Heart left ventricle (tissue), 16 donors: ENCODE results near the gene MMAA. TPM values are rescaled to one million over a fixed set of nuclear protein-coding genes. Genes with fewer than 3 reads are reported as not detected.

Experiments
- ATAC-seq, 4 donors: fragments of 200-7000 bp; cut with Tn5 transposase; one replicate each; pipeline ENCODE4 v1.9.1; 2020 to 2022; ENCODE audit warnings: moderate library complexity in 4 of 4, mild to moderate bottlenecking in 3 of 4, moderate number of reproducible peaks in 1 of 4
- DNase-seq, 5 donors: peaks; one replicate each; pipeline ENCODE4 v3.0.0-alpha.2; 2020
- H3K27ac ChIP-seq, 12 donors: fragments of 200-600 bp; sonication (generic) in 4 of 12; one replicate each; pipeline versions ENCODE4 v1.5.0 to v1.8.0; 2016 to 2022; ENCODE audit warnings: mild to moderate bottlenecking in 2 of 12
- H3K27me3 ChIP-seq, 9 donors: fragments of 200-600 bp; sonication (generic) in 2 of 9; one replicate each; pipeline versions ENCODE4 v1.5.1 to v1.8.0; 2016 to 2022; ENCODE audit warnings: mild to moderate bottlenecking in 3 of 9
- H3K36me3 ChIP-seq, 9 donors: fragments of 200-600 bp; sonication (generic) in 2 of 9; one replicate each; pipeline versions ENCODE4 v1.5.0 to v1.8.0; 2018 to 2022; ENCODE audit warnings: mild to moderate bottlenecking in 2 of 9
- H3K4me1 ChIP-seq, 12 donors: fragments of 200-600 bp; sonication (generic) in 4 of 12; one replicate each; pipeline versions ENCODE4 v1.5.0 to v1.8.0; 2016 to 2022; ENCODE audit warnings: mild to moderate bottlenecking in 3 of 12
- H3K4me3 ChIP-seq, 12 donors: fragments of 200-600 bp; sonication (generic) in 4 of 12; one replicate each; pipeline versions ENCODE4 v1.5.0 to v1.8.0; 2017 to 2022; ENCODE audit warnings: mild to moderate bottlenecking in 9 of 12, moderate library complexity in 4 of 12
- H3K9me3 ChIP-seq, 12 donors: fragments of 200-600 bp; sonication (generic) in 4 of 12; one replicate each; pipeline versions ENCODE4 v1.5.0 to v1.8.0; 2016 to 2022; ENCODE audit warnings: mild to moderate bottlenecking in 1 of 12
- POLR2A ChIP-seq, 2 donors: fragments of 450-650 bp; IDR thresholded peaks; one replicate each; pipeline ENCODE4 v1.6.1; 2017; ENCODE audit warnings: antibody characterized with exemption in 2 of 2, mild to moderate bottlenecking in 2 of 2, moderate library complexity in 2 of 2
- WGBS, 4 donors: extraction: QIAGEN DNeasy Blood & Tissue Kit in 2 of 4; methylation state at CpG; one replicate each; pipeline versions ENCODE4 v1.1.5 to v1.1.7; 2013 to 2018; 5-methylcytosine and 5-hydroxymethylcytosine counted together
- intact Hi-C, 10 donors: fragments of 100-400 bp; cut with DNase I; formaldehyde crosslinking; loops; one replicate each; pipeline versions ENCODE4 v1.11.1 to v1.14.2; 2022
- polyA plus RNA-seq, 2 donors: library from polyadenylated mRNA; stranded (reverse); fragments of 200-250 nt; gene quantifications; one replicate each; pipeline ENCODE4 v1.2.3, GENCODE V29; 2013
- total RNA-seq, 9 donors: library from RNA; depleted of rRNA in 2 of 9; stranded (reverse); fragments of >200 nt in 2 of 9; fragmentation: NEBNext Ultra II Directional in 3 of 9; extraction: Animal tissue kit (Norgen Biotek cat#: 25700) in 3 of 9; gene quantifications; one replicate each; pipeline versions ENCODE4 v1.1.0 to v1.2.4, GENCODE V29; 2016 to 2023
- TF ChIP-seq, protein P1 (sequence below), 12 donors: fragments of 200-600 bp; sonication (generic) in 4 of 12; IDR thresholded peaks; one replicate each; pipeline versions ENCODE4 v1.5.0 to v1.8.0; 2018 to 2022; ENCODE audit warnings: antibody characterized with exemption in 12 of 12, mild to moderate bottlenecking in 5 of 12
- donor health status: ischemic (EF 13 %, LVEDD 7.1; RV severe dilation, severe dysfunction).
- donor health status: healthy with polysubstance abuse.
- donor health status: DM: no; HTN: yes; CAD: no.
- donor health status: DM: no; HTN: no; CAD: no.
- donor health status: ischemic (EF 25% LVEDD 6.9; RV normal size, moderate dysfunction).
- donor health status: ischemic (EF 25% LVEDD 5.7; RV mildly dilated, moderate dysfunction).
- donor health status: healthy.
- donor health status: DM: yes; HTN: yes; CAD: no.
- donor health status: ischemic (EF 35%, LVEDD 5.7; RV mildly dilated, moderate dysfunction).
- donor health status: nonischemic (EF 11% LVEDD 7.7; RV severe dilation, severe dysfunction).
- donor health status: DM: yes; HTN: yes; CAD: no.
- donor health status: PGD.
- donor health status: ischemic (EF 29% LVEDD 5.4; RV normal size, mild dysfunction).
- donor health status: nonischemic (EF 23%, LVEDD 6.1; RV moderate dilation, normal function).

Gene MMAA
- total and polyA plus RNA-seq, 11 donors = 3.3 to 12.6 (median 7.7) TPM

DNA sequence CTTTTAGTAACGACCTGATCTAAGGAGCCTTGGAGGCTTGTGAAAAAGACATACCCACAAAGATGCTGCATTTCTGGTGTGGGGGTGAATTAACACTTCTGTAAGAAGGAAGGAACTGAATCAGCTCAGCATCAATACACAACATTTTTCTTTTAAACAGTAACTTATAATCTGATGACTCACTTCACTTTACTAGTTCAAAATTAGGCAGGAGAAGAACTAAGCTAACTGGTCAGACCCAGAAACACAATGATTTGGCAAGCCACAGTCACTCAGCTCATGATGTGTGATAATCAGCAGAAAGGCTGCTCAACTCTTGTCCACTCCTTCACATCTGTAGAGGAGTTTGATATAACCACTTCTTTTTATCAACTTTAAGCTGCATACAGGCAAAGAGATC, 4.6 kb downstream of the MMAA start:
- H3K27ac ChIP-seq = peak overlapping the region in 1 of 12 donors; percentile 22
- intact Hi-C loops = loop anchor here in 6 of 10 donors (5.0 to 10.0 kb wide), 5 partner anchors 61 to 313 kb away; partner anchors contain the start of genes C4orf51 (in 1 of the 6) and ZNF827 (in 1 of the 6)
- H3K27me3 ChIP-seq = no peaks in the 10 kb centered on the region
- H3K36me3 ChIP-seq = no peaks in the 10 kb centered on the region
- DNase-seq (no peak), ATAC-seq (no peak)
- 89 to 94% (median 90%) methylated on average over 1 of the region's 1 CpG for WGBS, 4 donors
- peaks cover 0 to 27% (median 5%) of the 10 kb centered on the region in 12 donors for H3K4me1 ChIP-seq
- H3K4me3 ChIP-seq = no peak overlapping the region
- TF ChIP-seq, protein P1, sequence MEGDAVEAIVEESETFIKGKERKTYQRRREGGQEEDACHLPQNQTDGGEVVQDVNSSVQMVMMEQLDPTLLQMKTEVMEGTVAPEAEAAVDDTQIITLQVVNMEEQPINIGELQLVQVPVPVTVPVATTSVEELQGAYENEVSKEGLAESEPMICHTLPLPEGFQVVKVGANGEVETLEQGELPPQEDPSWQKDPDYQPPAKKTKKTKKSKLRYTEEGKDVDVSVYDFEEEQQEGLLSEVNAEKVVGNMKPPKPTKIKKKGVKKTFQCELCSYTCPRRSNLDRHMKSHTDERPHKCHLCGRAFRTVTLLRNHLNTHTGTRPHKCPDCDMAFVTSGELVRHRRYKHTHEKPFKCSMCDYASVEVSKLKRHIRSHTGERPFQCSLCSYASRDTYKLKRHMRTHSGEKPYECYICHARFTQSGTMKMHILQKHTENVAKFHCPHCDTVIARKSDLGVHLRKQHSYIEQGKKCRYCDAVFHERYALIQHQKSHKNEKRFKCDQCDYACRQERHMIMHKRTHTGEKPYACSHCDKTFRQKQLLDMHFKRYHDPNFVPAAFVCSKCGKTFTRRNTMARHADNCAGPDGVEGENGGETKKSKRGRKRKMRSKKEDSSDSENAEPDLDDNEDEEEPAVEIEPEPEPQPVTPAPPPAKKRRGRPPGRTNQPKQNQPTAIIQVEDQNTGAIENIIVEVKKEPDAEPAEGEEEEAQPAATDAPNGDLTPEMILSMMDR (IDR thresholded peaks at IDR 0.05) = no peak
- TF ChIP-seq POLR2A (IDR thresholded peaks at IDR 0.05) = no peak
- H3K9me3 ChIP-seq = no peaks in the 10 kb centered on the region

DNA sequence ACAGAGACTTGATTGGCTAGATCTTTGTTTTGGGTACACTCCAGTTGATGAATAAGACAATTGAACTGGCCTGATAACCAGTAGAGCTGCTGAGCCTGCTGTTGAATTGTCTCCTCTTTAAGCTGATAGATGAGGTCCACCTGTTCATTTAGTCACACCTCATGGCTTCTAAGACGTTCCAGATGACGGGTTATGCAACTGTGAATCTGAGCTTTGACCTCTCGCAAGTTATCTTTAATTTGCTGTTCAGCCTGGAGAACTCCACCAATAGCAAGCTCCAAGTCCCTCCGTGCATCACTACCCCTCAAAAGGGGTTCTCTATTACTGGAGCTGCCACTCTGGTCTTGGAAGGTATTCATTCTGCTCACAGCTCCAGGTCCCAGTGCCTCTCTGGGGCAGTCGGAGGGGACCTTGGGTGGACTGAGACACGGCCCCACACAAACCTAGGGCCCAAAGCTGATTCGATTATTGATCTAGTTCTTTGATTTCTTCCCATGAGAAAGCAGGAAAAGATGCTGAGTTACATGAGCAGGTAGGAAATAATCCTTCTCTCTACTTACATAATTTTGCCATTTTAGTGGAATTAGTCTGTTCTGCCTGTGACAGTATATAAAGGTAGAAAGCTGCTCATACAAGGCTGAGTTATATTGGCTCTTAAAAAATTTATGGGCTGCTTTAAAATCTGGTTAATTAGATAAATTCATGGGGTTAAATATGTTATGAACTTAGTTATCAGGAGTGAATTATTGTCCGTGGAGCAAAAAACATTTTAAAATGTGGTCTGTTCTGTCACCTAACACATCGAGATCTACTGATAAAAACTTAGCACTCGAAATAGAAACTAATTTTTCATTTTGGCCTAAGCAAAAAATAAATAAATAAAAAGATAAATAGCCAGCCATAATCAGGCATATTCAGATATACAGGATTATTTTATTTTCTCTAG, 6.8 kb downstream of the MMAA start:
- H3K36me3 ChIP-seq = no peaks in the 10 kb centered on the region
- WGBS, 4 donors = 88 to 93% (median 92%) methylated on average over 10 of the region's 10 CpGs
- H3K4me3 ChIP-seq = no peak overlapping the region
- no peak for TF ChIP-seq POLR2A (IDR thresholded peaks at IDR 0.05)
- TF ChIP-seq, protein P1 (IDR thresholded peaks at IDR 0.05) = no peak
- DNase-seq (no peak), ATAC-seq (no peak)
- H3K27me3 ChIP-seq = no peaks in the 10 kb centered on the region
- no peak overlapping the region for H3K27ac ChIP-seq
- intact Hi-C loops = loop anchor here in 4 of 10 donors (10.0 kb wide), 3 partner anchors 59 to 179 kb away; partner anchors contain the start of gene C4orf51 (in 1 of the 4)
- peaks cover 0 to 14% (median 0%) of the 10 kb centered on the region in 12 donors for H3K4me1 ChIP-seq
- no peaks in the 10 kb centered on the region for H3K9me3 ChIP-seq

DNA sequence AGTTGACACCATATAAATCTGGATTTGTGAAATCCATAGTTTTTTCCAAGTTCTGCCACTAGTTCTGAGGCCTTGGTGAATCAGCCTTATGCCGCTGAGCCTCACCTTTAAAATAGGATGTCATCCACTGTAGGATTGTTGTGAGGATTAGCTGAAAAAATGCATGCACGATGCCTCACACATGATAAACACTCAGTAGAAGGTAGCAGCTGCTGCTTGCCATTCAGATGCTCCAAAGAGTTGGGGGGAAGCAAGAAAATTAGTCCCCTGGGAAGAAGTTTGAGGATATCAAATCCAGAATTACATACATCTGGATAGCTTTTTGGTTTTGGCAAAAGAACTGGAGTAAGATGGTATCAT, 7.4 kb downstream of the MMAA start:
- H3K4me3 ChIP-seq = no peak overlapping the region
- DNase-seq (no peak), ATAC-seq (no peak)
- 72 to 83% (median 78%) methylated on average over 2 of the region's 2 CpGs for WGBS, 4 donors
- no peak overlapping the region for H3K27ac ChIP-seq
- H3K4me1 ChIP-seq = peaks cover 0 to 9% (median 0%) of the 10 kb centered on the region in 12 donors
- H3K27me3 ChIP-seq = no peaks in the 10 kb centered on the region
- intact Hi-C loops = loop anchor here in 4 of 10 donors (10.0 kb wide), 3 partner anchors 58 to 178 kb away; partner anchors contain the start of gene C4orf51 (in 1 of the 4)
- no peaks in the 10 kb centered on the region for H3K36me3 ChIP-seq
- H3K9me3 ChIP-seq = no peaks in the 10 kb centered on the region
- TF ChIP-seq, protein P1 (IDR thresholded peaks at IDR 0.05) = no peak
- no peak for TF ChIP-seq POLR2A (IDR thresholded peaks at IDR 0.05)

DNA sequence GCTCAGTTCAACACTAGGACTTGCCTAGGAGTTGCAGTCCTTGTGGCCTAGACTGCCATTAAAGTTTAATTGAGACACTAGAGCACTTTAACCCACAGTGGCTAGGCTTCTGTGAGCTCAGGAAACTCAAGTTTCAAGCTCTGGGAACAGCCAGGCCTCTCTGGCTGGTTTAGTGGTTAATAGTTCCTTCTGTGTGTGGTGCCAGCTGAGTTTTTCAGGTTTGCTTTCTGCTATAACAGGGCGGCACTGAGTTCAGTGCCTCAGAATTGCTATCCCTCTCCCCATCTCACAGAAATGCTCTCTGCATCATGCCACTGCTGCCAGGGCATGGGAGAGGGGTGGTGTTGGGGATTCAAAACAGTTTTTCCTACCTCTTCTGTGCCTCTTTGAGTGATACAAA, 15.9 kb downstream of the MMAA start:
- Histone ChIP-seq H3K9me3 (peaks cover 0 to 2% (median 0%) of the 10 kb centered on the region in 12 donors), H3K36me3 (peaks cover 0 to 15% (median 7%) of the 10 kb centered on the region in 9 donors), H3K4me3 (no peak overlapping the region), H3K4me1 (peaks cover 0 to 7% (median 3%) of the 10 kb centered on the region in 12 donors), H3K27me3 (no peaks in the 10 kb centered on the region), H3K27ac (no peak overlapping the region)
- 75 to 100% (median 94%) methylated on average over 1 of the region's 1 CpG for WGBS, 4 donors
- ATAC-seq (no peak), DNase-seq (no peak)
- TF ChIP-seq, protein P1 (IDR thresholded peaks at IDR 0.05) = no peak
- no peak for TF ChIP-seq POLR2A (IDR thresholded peaks at IDR 0.05)
- intact Hi-C loops = no loop called here
